ENCODE results near the gene ASB13.

The ASB13 gene

GRCh38 chr10:5670662-5671375 is 4.4 kb upstream of the ASB13 start:
- no peak for DNase-seq (ENCODE audit: low read depth, low spot score)

- DNase-seq (ENCODE audit: low read depth, low spot score) = no peak
Measured at GRCh38 chr10:5669604-5670003, 3.2 kb upstream of the ASB13 start.

GRCh38 chr10:5668429-5668828 is 2.0 kb upstream of the ASB13 start:
- DNase-seq (ENCODE audit: low read depth, low spot score) = no peak

GRCh38 chr10:5666841-5667630 is 641 bp upstream of the ASB13 start:
- DNase-seq (ENCODE audit: low read depth, low spot score) = no peak

- no peak for DNase-seq (ENCODE audit: low read depth, low spot score)
Measured at GRCh38 chr10:5665373-5666007, 905 bp downstream of the ASB13 start.

- no peak for DNase-seq (ENCODE audit: low read depth, low spot score)
Measured at GRCh38 chr10:5663692-5664427, 2.5 kb downstream of the ASB13 start.

GRCh38 chr10:5662708-5663579 is 3.5 kb downstream of the ASB13 start:
- DNase-seq (ENCODE audit: low read depth, low spot score) = no peak

GRCh38 chr10:5661043-5661442 is 5.4 kb downstream of the ASB13 start:
- DNase-seq (ENCODE audit: low read depth, low spot score) = no peak

GRCh38 chr10:5659702-5660528 is 6.5 kb downstream of the ASB13 start:
- DNase-seq (ENCODE audit: low read depth, low spot score) = no peak

- DNase-seq (ENCODE audit: low read depth, low spot score) = no peak
Measured at GRCh38 chr10:5658871-5659618, 7.3 kb downstream of the ASB13 start.

- DNase-seq (ENCODE audit: low read depth, low spot score) = no peak
Measured at GRCh38 chr10:5656737-5657579, 9.4 kb downstream of the ASB13 start.

- no peak for DNase-seq (ENCODE audit: low read depth, low spot score)
Measured at GRCh38 chr10:5655121-5655520, 11.3 kb downstream of the ASB13 start.

- DNase-seq (ENCODE audit: low read depth, low spot score) = no peak
Measured at GRCh38 chr10:5654218-5654755, 12.1 kb downstream of the ASB13 start.

- no peak for DNase-seq (ENCODE audit: low read depth, low spot score)
Measured at GRCh38 chr10:5652746-5653145, 13.6 kb downstream of the ASB13 start.

- no peak for DNase-seq (ENCODE audit: low read depth, low spot score)
Measured at GRCh38 chr10:5651388-5651764, 15.0 kb downstream of the ASB13 start.

GRCh38 chr10:5650664-5651387 is 15.6 kb downstream of the ASB13 start:
- no peak for DNase-seq (ENCODE audit: low read depth, low spot score)

GRCh38 chr10:5649746-5650145 is 16.6 kb downstream of the ASB13 start:
- DNase-seq (ENCODE audit: low read depth, low spot score) = no peak
